AG04450 (cell line): Measurements from ENCODE around the gene TRPM3. TPM values are rescaled to one million over a fixed set of nuclear protein-coding genes. Genes with fewer than 3 reads are reported as not detected.

Source experiments
- CTCF ChIA-PET: fragments of 300-600, 350-600 bp; formaldehyde crosslinking; extraction: SDS; loops from one replicate; lab custom pipeline; 2022; ENCODE audit warnings: antibody characterized with exemption, inconsistent platforms; lab: Charles Lee
- POLR2A ChIA-PET: fragments of 350-600 bp; formaldehyde crosslinking; extraction: SDS; loops from one replicate; lab custom pipeline; 2021; ENCODE audit warnings: antibody characterized with exemption, inconsistent platforms; lab: Yijun Ruan, JAX
- DNase-seq: peaks from one replicate; pipeline ENCODE4 v3.0.0-alpha.2; 2011; ENCODE audit warnings: low read depth, low spot score
- H3K27ac ChIP-seq: one replicate; pipeline ENCODE4 v1.5.1; 2012; ENCODE audit warnings: low read depth, low read length, control low read depth
- H3K27me3 ChIP-seq: one replicate; pipeline ENCODE4 v1.6.0; 2012; ENCODE audit warnings: low read length; ENCODE audit not compliant: control insufficient read depth, insufficient read depth
- H3K4me3 ChIP-seq: 2 replicates; pipeline ENCODE4 v1.5.1; 2011; ENCODE audit warnings: mild to moderate bottlenecking, low read depth, low read length, control low read depth
- H3K9me3 ChIP-seq: 2 replicates; pipeline ENCODE4 v1.5.1; 2012; ENCODE audit warnings: low read length; ENCODE audit not compliant: control insufficient read depth, insufficient read depth
- CTCF ChIP-seq: IDR thresholded peaks from 2 replicates; pipeline ENCODE4 v1.5.1; 2011; ENCODE audit warnings: low read depth, low read length, control low read depth, inconsistent platforms
- polyA plus RNA-seq: library from polyadenylated mRNA; depleted of rRNA; stranded (reverse); fragments of >200 nt; gene quantifications from 2 replicates; pipeline ENCODE4 v1.2.3, GENCODE V29; 2011

The TRPM3 gene
- polyA plus RNA-seq, 1 experiment = 0.01 TPM

DNA sequence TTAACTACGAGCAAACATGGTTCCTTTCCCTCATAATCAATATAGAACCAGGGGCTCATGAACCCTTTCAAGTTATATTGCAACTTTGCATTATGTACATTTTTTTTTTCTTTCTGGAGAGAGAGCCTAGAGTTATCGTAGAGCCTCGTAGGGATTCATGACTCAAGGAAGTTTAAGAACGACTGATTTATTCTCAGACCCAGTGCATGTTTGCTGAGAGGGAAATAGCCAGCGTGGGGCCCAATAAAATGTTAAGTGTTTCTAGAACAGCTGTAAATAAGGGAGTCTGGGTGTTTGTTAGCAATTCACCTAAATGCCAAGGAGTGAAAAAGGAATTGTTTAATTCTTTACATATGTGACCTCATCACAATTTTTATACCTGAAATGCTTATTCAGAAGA lies 587.9 kb downstream of the TRPM3 start:
- H3K9me3 ChIP-seq = no peaks in the 10 kb centered on the region; the same call in 1 of the 2 replicates
- no peak overlapping the region for H3K4me3 ChIP-seq
- H3K27me3 ChIP-seq = no peaks in the 10 kb centered on the region
- TF ChIP-seq CTCF = no peak
- CTCF ChIA-PET = interaction anchor here (0.7 kb wide), 1 partner anchor 216 kb away, joined by 5 read pairs; no protein-coding TSS in a partner anchor
- DNase-seq = no peak
- no peak overlapping the region for H3K27ac ChIP-seq
- POLR2A ChIA-PET = no interaction called here

DNA sequence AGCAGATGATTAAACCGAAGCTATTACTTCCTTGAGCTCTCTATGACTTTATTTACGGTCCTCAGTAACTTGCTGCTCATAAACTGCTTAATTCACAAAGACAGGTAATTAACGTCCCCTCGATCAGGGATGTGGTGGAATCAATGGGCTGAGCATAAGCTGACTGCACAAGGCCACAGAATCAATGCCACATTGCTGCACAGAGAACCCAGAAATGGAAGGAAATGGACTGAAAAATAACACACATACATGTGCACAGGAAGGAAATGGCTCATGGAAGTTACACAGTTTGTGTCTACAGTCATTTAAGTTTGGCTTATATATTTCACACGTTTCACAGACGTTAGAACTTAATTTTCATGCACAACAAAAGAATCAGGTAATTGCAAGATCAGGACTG lies 588.7 kb downstream of the TRPM3 start:
- ChIA-PET CTCF (interaction anchor here (0.7 kb wide), 1 partner anchor 215 kb away, joined by 5 read pairs; no protein-coding TSS in a partner anchor), POLR2A (no interaction called here)
- Histone ChIP-seq H3K4me3 (no peak overlapping the region), H3K27ac (no peak overlapping the region), H3K9me3 (no peaks in the 10 kb centered on the region; the same call in 1 of the 2 replicates), H3K27me3 (no peaks in the 10 kb centered on the region)
- no peak for DNase-seq
- no peak for TF ChIP-seq CTCF

- POLR2A ChIA-PET = no interaction called here
- Histone ChIP-seq H3K27me3 (no peaks in the 10 kb centered on the region), H3K27ac (no peak overlapping the region), H3K9me3 (no peaks in the 10 kb centered on the region), H3K4me3 (no peak overlapping the region)
- no peak for DNase-seq
- CTCF ChIA-PET = interaction anchor here (1.2 kb wide), 1 partner anchor 46 kb away, joined by 4 read pairs; no protein-coding TSS in a partner anchor
- no peak for TF ChIP-seq CTCF
These were observed 590.1 kb downstream of the TRPM3 start for GRCh38 chr9:70531311-70531710.

GRCh38 chr9:70530716-70531115 lies 590.7 kb downstream of the TRPM3 start:
- CTCF ChIA-PET = interaction anchor here (1.2 kb wide), 1 partner anchor 46 kb away, joined by 4 read pairs; no protein-coding TSS in a partner anchor
- TF ChIP-seq CTCF = no peak
- Histone ChIP-seq H3K4me3 (no peak overlapping the region), H3K9me3 (no peaks in the 10 kb centered on the region), H3K27me3 (no peaks in the 10 kb centered on the region), H3K27ac (no peak overlapping the region)
- DNase-seq = no peak
- POLR2A ChIA-PET = no interaction called here

DNA sequence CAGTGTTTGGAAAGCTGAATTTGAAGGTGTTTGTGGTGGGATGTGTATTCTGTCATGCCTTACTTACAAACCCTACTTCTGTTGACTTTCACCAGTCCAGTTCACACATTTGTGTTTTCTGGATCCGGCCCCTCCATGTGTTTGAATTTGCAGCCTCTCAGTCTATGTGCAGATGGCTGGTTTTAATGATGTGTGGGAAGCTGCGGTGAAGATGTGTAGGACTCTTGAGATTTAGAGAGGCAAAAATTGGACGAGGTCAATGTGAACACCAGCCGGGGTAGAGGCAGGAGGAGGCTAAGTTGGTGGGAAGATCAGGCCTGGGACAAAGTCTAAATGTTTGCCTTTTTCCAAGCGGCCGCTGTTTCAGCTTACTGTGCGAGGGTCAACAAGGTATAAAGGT lies 591.6 kb downstream of the TRPM3 start:
- H3K27me3 ChIP-seq = no peaks in the 10 kb centered on the region
- H3K27ac ChIP-seq = no peak overlapping the region
- no peaks in the 10 kb centered on the region; the same call in 1 of the 2 replicates for H3K9me3 ChIP-seq
- ChIA-PET CTCF (no interaction called here), POLR2A (interaction anchor here (0.5 kb wide), 1 partner anchor 109 kb away, joined by 3 read pairs; no protein-coding TSS in a partner anchor)
- no peak for DNase-seq
- no peak overlapping the region for H3K4me3 ChIP-seq
- TF ChIP-seq CTCF = no peak
